ENCODE data around the gene GMFB. TPM values are rescaled to one million over a fixed set of nuclear protein-coding genes. Genes with fewer than 3 reads are reported as not detected.

The GMFB gene
- total RNA-seq, 1 experiment from 2014 or later: 53.3 TPM

- CTCF ChIA-PET: no interaction called here
Measured at GRCh38 chr14:54480830-54481562, 7.8 kb downstream of the GMFB start.

GRCh38 chr14:54478636-54479215 lies 10.1 kb downstream of the GMFB start:
- H3K9me3 Mint-ChIP-seq (ENCODE audit: unreplicated experiment): no peaks in the 10 kb centered on the region
- no peaks in the 10 kb centered on the region for H3K27me3 Mint-ChIP-seq (ENCODE audit: insufficient read depth, unreplicated experiment)
- no TSS peak for BruUV-seq (replicated peaks)
- H3K36me3 Mint-ChIP-seq (ENCODE audit: insufficient read depth, unreplicated experiment): peaks cover 77% of the 10 kb centered on the region
- POLR2A ChIA-PET: no interaction called here
- intact Hi-C loops (cut with micrococcal nuclease): no loop called here
- no peak overlapping the region for H3K4me3 Mint-ChIP-seq (ENCODE audit: unreplicated experiment)
- TF ChIP-seq, protein P1, sequence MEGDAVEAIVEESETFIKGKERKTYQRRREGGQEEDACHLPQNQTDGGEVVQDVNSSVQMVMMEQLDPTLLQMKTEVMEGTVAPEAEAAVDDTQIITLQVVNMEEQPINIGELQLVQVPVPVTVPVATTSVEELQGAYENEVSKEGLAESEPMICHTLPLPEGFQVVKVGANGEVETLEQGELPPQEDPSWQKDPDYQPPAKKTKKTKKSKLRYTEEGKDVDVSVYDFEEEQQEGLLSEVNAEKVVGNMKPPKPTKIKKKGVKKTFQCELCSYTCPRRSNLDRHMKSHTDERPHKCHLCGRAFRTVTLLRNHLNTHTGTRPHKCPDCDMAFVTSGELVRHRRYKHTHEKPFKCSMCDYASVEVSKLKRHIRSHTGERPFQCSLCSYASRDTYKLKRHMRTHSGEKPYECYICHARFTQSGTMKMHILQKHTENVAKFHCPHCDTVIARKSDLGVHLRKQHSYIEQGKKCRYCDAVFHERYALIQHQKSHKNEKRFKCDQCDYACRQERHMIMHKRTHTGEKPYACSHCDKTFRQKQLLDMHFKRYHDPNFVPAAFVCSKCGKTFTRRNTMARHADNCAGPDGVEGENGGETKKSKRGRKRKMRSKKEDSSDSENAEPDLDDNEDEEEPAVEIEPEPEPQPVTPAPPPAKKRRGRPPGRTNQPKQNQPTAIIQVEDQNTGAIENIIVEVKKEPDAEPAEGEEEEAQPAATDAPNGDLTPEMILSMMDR (IDR thresholded peaks at IDR 0.05; ENCODE audit: unreplicated experiment): no peak
- no peak overlapping the region for H3K27ac Mint-ChIP-seq (ENCODE audit: low read depth, unreplicated experiment)
- DNase-seq (ENCODE audit: unreplicated experiment): no peak
- CTCF ChIA-PET: no interaction called here
- peaks cover 8% of the 10 kb centered on the region for H3K4me1 Mint-ChIP-seq (ENCODE audit: insufficient read depth, unreplicated experiment)

More at GRCh38 chr14:54480830-54481562, 7.8 kb downstream of the GMFB start:
- H3K4me3 Mint-ChIP-seq (ENCODE audit: unreplicated experiment): no peak overlapping the region
- H3K27ac Mint-ChIP-seq (ENCODE audit: low read depth, unreplicated experiment): no peak overlapping the region
- H3K27me3 Mint-ChIP-seq (ENCODE audit: insufficient read depth, unreplicated experiment): no peaks in the 10 kb centered on the region
- POLR2A ChIA-PET: interaction anchor here (0.5 to 3.0 kb wide), 3 partner anchors 29 to 73 kb away, joined by 3 to 12 read pairs (median 5); partner anchors contain the start of gene CGRRF1
- TF ChIP-seq, protein P1 (IDR thresholded peaks at IDR 0.05; ENCODE audit: unreplicated experiment): no peak
- H3K36me3 Mint-ChIP-seq (ENCODE audit: insufficient read depth, unreplicated experiment): peaks cover 60% of the 10 kb centered on the region
- no TSS peak for BruUV-seq (replicated peaks)
- peaks cover 27% of the 10 kb centered on the region for H3K4me1 Mint-ChIP-seq (ENCODE audit: insufficient read depth, unreplicated experiment)
- DNase-seq (ENCODE audit: unreplicated experiment): no peak
- intact Hi-C loops (cut with micrococcal nuclease): no loop called here
- H3K9me3 Mint-ChIP-seq (ENCODE audit: unreplicated experiment): no peaks in the 10 kb centered on the region

DNA sequence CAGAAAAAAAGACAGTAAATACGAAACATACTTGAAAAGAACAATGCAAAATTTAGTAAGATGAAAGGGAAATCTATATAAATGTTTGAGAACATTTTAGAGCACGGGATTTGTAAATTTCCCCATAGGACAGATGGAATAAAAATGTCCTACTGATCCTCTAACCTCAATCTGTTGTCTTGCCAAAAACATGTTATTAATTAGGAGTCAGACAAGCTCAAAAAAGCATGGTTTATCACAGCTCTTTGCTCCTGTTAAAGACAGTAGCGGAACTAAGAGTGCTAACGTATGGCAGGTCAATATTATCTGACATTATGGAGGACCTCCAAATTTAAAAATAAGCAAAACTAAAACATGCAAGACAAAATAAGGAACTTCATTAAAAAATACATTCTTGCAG lies 12.9 kb downstream of the GMFB start:
- BruUV-seq (replicated peaks): no TSS peak
- peaks cover 60% of the 10 kb centered on the region for H3K36me3 Mint-ChIP-seq (ENCODE audit: insufficient read depth, unreplicated experiment)
- H3K27ac Mint-ChIP-seq (ENCODE audit: low read depth, unreplicated experiment): no peak overlapping the region
- H3K4me1 Mint-ChIP-seq (ENCODE audit: insufficient read depth, unreplicated experiment): no peaks in the 10 kb centered on the region
- no peak overlapping the region for H3K4me3 Mint-ChIP-seq (ENCODE audit: unreplicated experiment)
- POLR2A ChIA-PET: interaction anchor here (5.5 kb wide), 1 partner anchor 12 kb away, joined by 34 read pairs; the partner anchor contains the start of gene GMFB
- TF ChIP-seq, protein P1 (IDR thresholded peaks at IDR 0.05; ENCODE audit: unreplicated experiment): no peak
- H3K27me3 Mint-ChIP-seq (ENCODE audit: insufficient read depth, unreplicated experiment): no peaks in the 10 kb centered on the region
- CTCF ChIA-PET: no interaction called here
- DNase-seq (ENCODE audit: unreplicated experiment): no peak
- intact Hi-C loops (cut with micrococcal nuclease): no loop called here
- H3K9me3 Mint-ChIP-seq (ENCODE audit: unreplicated experiment): no peaks in the 10 kb centered on the region

DNA sequence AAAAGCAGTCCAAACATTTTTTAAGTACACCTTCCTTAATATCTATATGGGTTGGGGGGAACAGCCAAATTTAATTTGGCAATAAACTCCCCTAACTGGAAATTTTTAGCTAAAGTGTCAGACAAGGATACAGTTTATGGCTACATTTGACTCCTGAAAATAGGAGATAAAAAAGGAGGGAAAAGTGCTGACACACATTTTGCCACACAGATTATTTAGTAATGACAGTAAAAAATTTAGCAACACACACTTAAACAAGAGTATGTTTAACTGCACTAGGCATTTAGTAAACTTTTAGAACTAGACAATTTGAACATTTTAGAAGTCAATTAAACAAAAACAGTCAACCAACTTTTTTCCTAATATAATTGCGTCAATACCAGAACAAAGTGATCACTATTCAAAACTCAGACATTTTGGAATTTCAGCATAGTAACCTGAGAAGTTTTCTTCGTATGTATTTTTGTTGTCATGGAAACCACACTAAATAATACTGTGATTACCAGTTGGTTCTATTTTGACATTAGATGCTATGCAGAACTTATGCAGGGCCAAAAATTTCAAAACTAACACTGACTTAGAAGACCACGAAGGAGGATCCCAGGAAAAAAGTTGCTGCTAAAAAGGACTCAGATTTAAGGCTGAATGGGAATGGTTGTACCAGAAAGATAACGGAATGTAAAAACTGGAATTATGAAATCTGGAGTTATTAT lies 13.4 kb downstream of the GMFB start:
- no peak for DNase-seq (ENCODE audit: unreplicated experiment)
- Mint-ChIP-seq H3K4me3 (ENCODE audit: unreplicated experiment) (no peak overlapping the region), H3K36me3 (ENCODE audit: insufficient read depth, unreplicated experiment) (peaks cover 60% of the 10 kb centered on the region), H3K27ac (ENCODE audit: low read depth, unreplicated experiment) (no peak overlapping the region), H3K9me3 (ENCODE audit: unreplicated experiment) (no peaks in the 10 kb centered on the region), H3K27me3 (ENCODE audit: insufficient read depth, unreplicated experiment) (no peaks in the 10 kb centered on the region), H3K4me1 (ENCODE audit: insufficient read depth, unreplicated experiment) (no peaks in the 10 kb centered on the region)
- intact Hi-C loops (cut with micrococcal nuclease): no loop called here
- POLR2A ChIA-PET: interaction anchor here (1.3 to 5.5 kb wide), 2 partner anchors 8 to 12 kb away, joined by 3 to 34 read pairs; partner anchors contain the start of gene GMFB
- CTCF ChIA-PET: no interaction called here
- TF ChIP-seq, protein P1 (IDR thresholded peaks at IDR 0.05; ENCODE audit: unreplicated experiment): no peak
- BruUV-seq (replicated peaks): no TSS peak
